ENCODE results near the gene HMX1.

The HMX1 gene

GRCh38 chr4:8867624-8868320, 3.9 kb downstream of the HMX1 start:
- DNase-seq (ENCODE audit: low read depth): no peak

- no peak for DNase-seq (ENCODE audit: low read depth)
Observed at GRCh38 chr4:8866828-8867623, 4.6 kb downstream of the HMX1 start.

- no peak for DNase-seq (ENCODE audit: low read depth)
Observed at GRCh38 chr4:8866421-8866820, 5.2 kb downstream of the HMX1 start.

- DNase-seq (ENCODE audit: low read depth): no peak
Observed at GRCh38 chr4:8865681-8866310, 5.8 kb downstream of the HMX1 start.

- DNase-seq (ENCODE audit: low read depth): no peak
Observed at GRCh38 chr4:8864912-8865680, 6.5 kb downstream of the HMX1 start.

GRCh38 chr4:8863686-8864682, 7.7 kb downstream of the HMX1 start:
- DNase-seq (ENCODE audit: low read depth): no peak

GRCh38 chr4:8862800-8863685, 8.6 kb downstream of the HMX1 start:
- DNase-seq (ENCODE audit: low read depth): no peak

GRCh38 chr4:8862334-8862733, 9.3 kb downstream of the HMX1 start:
- no peak for DNase-seq (ENCODE audit: low read depth)

GRCh38 chr4:8861576-8862295, 9.9 kb downstream of the HMX1 start:
- DNase-seq (ENCODE audit: low read depth): no peak

- no peak for DNase-seq (ENCODE audit: low read depth)
Observed at GRCh38 chr4:8860892-8861575, 10.6 kb downstream of the HMX1 start.

- no peak for DNase-seq (ENCODE audit: low read depth)
Observed at GRCh38 chr4:8860096-8860891, 11.3 kb downstream of the HMX1 start.

GRCh38 chr4:8859550-8860095, 12.0 kb downstream of the HMX1 start:
- no peak for DNase-seq (ENCODE audit: low read depth)

GRCh38 chr4:8858701-8859210, 12.9 kb downstream of the HMX1 start:
- DNase-seq (ENCODE audit: low read depth): no peak

- no peak for DNase-seq (ENCODE audit: low read depth)
Observed at GRCh38 chr4:8857766-8858700, 13.6 kb downstream of the HMX1 start.

GRCh38 chr4:8856835-8857621, 14.6 kb downstream of the HMX1 start:
- no peak for DNase-seq (ENCODE audit: low read depth)
